Measurements from ENCODE around the gene IL24.

IL24 gene

DNA sequence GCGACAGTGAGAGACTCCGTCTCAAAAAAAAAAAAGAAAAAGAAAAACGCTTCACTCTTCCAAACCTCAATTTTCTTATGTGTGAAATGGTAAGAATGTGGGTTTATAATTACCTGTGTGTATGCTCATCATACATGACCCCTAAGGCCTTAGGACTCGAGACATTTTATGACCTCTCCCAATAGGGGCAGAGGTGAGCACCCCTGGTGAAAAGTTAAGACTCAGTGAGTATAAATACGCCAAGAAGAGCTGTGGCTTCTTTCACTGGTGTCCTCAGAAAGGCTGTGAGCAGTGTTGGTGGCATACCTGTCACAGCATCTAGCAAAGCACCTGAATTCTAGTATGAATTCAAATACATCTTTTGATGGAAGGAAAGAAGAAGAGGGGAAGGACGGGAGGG is 32.3 kb downstream of the IL24 start:
- no peak for DNase-seq

DNA sequence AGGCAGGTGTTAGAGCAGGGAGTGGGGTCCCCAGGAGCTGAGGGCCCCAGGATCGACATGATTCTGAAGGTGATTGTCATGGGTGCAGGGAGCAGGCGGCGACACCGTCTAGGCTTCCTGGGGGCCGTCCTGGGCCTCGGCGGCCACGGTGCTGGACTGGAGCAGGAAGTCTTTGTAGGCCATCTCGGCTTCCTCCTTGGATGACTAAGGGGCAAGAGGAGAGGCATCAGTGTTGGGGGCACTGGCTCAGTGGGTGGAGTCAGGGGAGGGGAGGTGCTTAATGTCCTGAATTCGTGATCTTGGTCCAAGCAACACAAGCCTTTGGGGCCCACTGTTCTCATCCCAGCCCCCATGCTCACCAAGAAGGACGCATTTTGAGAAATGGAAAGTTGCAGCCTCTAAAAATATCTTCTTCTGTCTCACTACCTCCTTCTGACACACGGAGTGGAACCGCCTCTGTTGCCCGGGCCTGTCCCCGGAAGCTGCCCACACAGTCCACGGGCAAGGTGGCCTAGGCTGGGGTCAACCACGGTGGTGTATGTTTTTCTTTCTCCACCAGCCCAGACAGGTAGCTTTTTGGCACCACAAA is 33.1 kb downstream of the IL24 start:
- DNase-seq: no peak

DNA sequence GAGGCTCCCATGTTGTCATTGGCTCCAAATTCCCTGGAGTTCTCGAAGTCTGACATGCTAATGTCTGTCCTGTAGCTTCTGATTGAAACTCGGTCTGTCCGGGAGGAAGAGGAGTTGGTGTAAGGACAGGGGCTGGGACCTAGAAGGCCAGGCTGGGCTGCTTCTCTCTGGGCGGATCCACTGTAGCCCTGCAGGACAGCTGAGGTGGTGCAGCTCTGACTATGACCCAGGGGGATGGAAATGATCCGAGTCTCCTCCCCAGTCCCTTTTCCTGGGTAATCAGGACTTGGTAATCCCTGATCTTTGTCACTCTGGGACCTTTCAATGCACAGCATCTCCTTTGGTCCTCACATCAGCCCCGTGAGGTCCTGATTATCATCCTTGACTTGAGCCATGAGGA is 34.5 kb downstream of the IL24 start:
- no peak for DNase-seq

DNA sequence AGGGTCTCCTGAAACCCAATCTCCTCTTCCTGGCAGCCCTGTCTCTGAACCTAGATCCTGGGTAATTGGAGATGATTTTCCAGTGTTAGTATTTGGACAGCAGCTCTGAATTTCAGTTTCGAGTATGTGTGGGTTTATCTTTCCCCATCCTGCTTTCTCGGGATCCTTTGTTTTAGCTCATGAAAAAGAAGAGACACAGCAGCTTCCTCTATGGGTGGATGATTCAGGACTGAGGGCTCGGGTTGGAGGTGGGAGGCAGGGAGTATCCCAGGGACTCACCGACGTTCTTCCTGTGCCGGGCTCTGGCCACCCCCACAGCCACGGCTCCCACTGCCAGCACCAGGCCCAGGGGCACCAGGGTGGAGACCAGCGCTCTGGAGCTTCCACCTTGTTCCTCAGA is 34.9 kb downstream of the IL24 start:
- no peak for DNase-seq

GRCh38 chr1:206933333-206933945 is 36.2 kb downstream of the IL24 start:
- no peak for DNase-seq

GRCh38 chr1:206935491-206936067 is 38.3 kb downstream of the IL24 start:
- no peak for DNase-seq

- DNase-seq: no peak
Measured at GRCh38 chr1:206937425-206937824, 40.2 kb downstream of the IL24 start.

GRCh38 chr1:206939131-206939530 is 41.9 kb downstream of the IL24 start:
- DNase-seq: no peak

GRCh38 chr1:206939841-206940587 is 42.8 kb downstream of the IL24 start:
- DNase-seq: no peak

DNA sequence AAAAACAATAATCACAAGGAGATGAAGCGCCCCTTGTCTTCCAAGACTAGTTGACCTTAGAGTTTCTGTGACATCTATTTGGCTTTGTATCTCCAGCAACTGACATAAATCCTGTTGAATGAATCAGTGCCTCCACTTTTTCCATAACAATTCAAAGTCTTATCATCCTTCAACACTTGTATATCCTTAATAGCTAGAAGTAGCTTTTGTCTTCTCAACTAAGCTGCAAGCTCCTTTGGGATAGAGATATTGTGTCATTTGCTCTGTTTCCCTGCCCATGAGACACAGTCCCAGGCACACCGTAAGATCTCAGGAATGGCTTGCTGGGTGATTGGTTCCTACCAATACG is 43.3 kb downstream of the IL24 start:
- no peak for DNase-seq

DNA sequence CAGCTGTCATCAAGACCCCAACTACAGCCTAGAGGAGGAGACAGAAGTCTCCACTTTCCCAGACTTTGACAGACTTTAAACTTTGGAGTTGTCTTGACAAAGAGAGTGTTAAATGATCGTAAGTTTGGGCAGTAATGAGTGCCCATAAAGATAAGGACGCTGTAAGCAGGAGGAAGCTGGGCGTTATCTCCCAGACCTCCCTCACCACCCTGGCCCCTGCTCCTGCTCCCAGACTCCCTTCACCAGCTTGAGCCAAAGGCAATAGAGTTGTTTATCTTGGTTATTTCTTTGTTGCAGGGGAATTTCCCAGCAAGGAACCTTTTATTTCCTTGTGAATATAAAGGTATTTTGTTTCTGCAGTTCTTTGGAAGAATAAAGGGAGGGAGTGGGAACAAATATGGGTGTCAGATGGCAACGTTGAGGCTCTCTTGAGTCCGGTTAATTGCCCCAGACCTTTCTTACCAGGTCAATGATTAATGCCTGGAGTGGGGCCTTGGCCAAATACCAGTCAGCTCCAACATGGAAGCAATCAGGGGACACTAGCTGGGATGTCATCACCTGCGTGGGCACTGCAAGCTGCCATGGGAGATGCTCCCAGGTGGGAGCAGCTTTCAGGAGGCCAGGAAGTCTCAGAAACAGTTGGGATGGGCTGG is 44.6 kb downstream of the IL24 start:
- no peak for DNase-seq

DNA sequence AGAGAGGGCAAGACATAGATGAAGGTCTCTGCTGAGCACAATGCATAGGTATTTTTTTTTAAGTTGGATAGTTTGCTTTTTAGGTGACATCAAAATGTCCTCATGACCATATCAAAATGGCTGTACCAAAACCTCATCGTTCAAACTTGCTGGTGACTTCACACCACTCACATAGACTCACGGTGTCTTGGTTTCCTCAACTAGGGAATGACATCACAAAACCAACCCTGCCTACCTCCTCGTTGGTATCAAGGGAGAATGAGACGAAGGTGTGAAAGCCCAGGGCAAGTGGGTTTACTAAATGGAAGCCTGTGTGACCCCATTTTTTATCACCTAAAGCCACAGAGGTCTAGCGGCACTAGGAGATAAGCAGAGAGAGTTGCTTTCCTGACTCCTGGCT is 47.5 kb downstream of the IL24 start:
- DNase-seq: no peak

DNA sequence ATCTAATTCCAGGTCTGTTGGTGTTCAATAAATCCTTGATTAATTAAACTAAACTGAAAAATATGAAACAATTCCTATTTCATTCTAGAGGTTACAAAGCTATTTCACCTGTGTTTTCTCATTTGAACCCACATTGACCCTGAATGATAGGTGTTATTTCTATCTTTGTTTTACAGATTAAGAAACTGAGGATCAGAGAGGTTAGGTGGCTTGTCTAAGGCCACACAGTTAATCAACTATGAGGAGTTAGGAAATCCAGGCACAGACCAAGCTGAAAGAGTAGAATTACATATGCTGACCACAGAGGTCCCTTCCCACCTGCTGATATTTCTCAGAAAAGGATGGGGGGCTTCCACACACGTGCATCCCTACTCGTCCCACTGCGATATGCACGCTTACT is 48.5 kb downstream of the IL24 start:
- no peak for DNase-seq

DNA sequence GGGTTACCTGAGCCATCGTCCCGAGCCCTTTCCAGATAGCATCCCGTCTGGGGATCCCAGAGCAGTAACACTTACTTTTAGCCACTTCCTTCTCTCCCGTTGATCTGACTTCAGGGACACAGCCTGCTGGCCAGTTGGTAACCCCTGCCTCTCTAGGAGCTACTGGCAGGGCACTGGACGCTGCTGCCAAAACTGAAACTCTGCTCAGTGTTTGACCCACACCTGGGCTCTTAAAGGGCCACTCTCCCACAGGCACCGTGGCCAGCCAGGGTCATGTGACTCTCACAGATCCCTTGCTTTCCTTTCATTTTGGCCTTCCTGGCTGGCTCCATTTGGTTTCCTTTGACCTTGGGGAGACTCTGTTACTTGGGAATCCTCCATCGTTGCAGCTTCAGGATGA is 49.0 kb downstream of the IL24 start, which contains the start of gene PIGR:
PIGR (minus strand) TSS at position 206 of the 400 bp plus-strand sequence. CDS start 5,935 bp downstream, outside the sequence.
- no peak for DNase-seq

DNA sequence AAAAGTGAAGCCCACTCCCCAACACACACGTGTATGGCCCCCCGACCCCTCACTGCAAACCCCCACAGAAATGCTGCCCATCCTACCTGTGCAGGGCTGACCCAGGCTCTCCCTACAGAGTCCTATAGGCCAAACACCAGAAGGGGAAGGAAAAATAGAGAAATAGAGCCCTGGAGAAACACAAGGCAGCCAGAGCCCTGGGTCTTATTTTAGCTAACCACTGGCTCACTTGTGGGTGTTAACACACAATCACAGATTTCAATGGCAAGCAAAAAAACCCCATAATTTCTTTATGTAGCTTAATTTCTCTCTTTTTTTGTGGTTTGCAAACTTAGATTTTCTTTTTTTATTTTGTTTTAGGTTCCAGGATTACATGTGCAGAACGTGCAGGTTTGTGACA is 50.0 kb downstream of the IL24 start:
- no peak for DNase-seq

- DNase-seq: no peak
Measured at GRCh38 chr1:206949208-206949607, 52.0 kb downstream of the IL24 start.

DNA sequence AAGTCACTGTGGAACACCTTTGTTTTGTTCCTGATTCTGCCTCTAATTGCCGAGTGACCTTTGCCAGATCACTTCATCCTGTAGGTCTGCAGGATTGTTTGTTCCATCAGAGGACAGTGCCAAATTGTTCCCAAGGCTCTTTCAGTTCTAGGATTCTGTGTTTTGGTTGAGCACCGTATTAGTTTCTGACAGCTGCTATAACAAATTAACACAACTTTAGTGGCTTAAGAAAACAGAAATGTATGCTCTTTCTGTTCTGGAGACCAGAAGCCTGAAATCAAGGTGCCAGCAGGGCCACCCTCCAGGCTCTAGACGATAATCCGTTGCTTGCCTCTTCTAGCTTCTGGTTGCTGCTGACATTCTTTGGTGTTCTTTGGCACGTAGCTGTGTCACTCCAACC is 52.4 kb downstream of the IL24 start:
- no peak for DNase-seq

- no peak for DNase-seq
Measured at GRCh38 chr1:206951318-206952100, 54.3 kb downstream of the IL24 start.

DNA sequence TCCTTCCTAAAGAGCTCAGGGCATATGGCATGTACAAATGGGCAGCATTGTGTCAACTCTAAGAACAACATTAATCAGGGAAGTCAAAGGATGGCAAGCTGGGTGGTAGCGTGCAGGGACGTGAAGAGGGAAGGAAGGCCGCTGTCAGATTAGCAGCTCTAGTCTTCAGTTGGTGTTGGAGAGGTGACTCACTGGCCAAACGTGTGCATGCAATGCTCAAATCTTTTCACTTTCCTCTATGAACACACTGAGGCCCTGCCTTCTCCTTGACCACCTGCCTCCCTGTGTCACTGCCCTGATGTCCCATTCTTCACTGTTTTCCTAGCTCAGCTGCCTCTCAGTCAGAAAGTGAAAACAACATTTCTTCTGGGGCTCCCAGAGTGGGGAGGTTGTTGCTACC is 54.9 kb downstream of the IL24 start:
- no peak for DNase-seq

- no peak for DNase-seq
Measured at GRCh38 chr1:206953126-206953525, 55.9 kb downstream of the IL24 start.

DNA sequence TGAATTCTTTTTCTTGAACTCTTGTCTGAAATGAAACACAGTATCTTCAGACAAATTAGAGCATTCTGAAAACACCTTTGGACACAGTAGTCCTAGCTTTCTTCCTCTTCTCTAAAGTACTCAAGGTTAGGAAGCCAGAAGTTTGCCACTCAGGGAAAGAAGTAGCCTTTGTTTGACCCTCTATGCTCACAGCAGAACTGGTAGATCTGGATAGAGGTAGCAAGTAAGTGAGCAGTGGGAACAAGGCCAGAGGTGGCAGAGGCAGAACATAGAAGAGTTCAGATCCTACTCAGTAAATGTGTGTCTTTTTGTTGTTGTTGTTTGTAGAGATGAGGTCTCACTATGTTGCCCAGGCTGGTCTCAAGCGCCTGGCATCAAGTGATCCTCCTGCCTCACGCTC is 56.4 kb downstream of the IL24 start:
- no peak for DNase-seq

All from NCI-H526 treated with DMSO at 0.1 percent for 48 hours (cell line).